ENCODE measurements around the gene HEG1.
"Not testable (repeated sequence)": the region's sequence is repeated elsewhere in the genome, so short reads cannot be mapped to it uniquely, and the experiment has no call there.

The HEG1 gene, protein sequence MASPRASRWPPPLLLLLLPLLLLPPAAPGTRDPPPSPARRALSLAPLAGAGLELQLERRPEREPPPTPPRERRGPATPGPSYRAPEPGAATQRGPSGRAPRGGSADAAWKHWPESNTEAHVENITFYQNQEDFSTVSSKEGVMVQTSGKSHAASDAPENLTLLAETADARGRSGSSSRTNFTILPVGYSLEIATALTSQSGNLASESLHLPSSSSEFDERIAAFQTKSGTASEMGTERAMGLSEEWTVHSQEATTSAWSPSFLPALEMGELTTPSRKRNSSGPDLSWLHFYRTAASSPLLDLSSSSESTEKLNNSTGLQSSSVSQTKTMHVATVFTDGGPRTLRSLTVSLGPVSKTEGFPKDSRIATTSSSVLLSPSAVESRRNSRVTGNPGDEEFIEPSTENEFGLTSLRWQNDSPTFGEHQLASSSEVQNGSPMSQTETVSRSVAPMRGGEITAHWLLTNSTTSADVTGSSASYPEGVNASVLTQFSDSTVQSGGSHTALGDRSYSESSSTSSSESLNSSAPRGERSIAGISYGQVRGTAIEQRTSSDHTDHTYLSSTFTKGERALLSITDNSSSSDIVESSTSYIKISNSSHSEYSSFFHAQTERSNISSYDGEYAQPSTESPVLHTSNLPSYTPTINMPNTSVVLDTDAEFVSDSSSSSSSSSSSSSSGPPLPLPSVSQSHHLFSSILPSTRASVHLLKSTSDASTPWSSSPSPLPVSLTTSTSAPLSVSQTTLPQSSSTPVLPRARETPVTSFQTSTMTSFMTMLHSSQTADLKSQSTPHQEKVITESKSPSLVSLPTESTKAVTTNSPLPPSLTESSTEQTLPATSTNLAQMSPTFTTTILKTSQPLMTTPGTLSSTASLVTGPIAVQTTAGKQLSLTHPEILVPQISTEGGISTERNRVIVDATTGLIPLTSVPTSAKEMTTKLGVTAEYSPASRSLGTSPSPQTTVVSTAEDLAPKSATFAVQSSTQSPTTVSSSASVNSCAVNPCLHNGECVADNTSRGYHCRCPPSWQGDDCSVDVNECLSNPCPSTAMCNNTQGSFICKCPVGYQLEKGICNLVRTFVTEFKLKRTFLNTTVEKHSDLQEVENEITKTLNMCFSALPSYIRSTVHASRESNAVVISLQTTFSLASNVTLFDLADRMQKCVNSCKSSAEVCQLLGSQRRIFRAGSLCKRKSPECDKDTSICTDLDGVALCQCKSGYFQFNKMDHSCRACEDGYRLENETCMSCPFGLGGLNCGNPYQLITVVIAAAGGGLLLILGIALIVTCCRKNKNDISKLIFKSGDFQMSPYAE (N-terminal part only)

GRCh38 chr3:125055913-125056745 is at the start of gene HEG1:
TSS of gene HEG1 (minus strand) at chr3:125055997. CDS start at chr3:125055890, 107 bp downstream.
- no peak for DNase-seq

DNA sequence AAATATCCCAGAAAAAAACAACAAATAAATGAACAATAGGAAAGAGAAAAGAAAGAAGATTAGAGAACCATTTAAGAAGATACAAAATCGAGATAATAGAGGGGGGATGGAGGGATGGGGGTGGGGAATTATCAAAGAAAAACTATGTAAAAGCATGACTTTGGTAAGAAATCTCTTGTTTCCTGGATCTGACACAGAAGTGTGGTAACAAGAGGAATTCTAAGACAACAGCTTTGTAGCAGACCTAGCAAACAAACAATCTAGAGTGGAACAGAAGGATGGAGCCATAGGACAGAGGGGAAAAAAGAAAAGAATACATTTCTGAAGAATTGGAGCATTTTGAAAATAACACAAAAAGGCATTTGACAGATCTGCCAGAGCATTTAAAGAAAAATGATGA is 49.3 kb upstream of the HEG1 start:
- DNase-seq: no peak

GRCh38 chr3:125104639-125105038 is 48.8 kb upstream of the HEG1 start:
- DNase-seq: no peak

DNA sequence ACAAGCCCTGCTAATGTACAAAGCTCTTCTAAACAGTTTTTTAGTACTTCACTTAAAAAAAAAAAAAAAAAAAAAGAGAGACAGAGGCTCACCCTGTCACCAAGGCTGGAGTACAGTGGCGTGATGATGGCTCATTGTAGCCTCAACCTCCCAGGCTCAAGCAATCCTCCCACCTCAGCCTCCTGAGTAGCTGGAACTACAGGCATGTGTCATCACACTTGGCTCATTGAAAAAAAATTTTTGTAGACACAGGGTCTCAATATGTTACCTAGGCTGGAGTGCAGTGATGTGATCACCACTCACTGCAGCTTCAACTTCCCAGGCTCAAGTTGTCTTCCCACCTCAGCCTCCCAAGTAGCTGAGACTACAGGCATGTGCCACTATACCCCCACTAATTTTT is 47.6 kb upstream of the HEG1 start:
- DNase-seq: no peak

DNA sequence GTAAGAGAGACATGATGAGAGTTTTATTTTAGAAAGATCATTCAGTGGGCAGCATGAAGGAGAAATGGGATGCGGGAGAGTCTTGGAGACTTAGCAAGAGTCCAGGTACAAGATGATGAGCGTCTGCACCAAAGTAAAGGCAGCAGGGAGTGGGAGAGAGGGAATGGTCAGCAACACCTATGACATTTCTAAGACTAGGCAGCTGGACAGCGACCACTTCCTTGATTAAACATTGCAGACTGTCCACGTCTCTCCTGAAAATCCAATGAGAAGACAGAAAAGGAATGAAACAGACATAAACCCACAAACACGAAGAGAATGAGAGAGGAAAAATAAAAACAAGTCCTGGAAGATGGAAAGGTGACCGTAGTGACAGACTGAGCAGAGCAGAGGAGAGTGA is 46.7 kb upstream of the HEG1 start:
- DNase-seq: no peak

GRCh38 chr3:125098611-125099291 is 43.0 kb upstream of the HEG1 start:
- DNase-seq: no peak

DNA sequence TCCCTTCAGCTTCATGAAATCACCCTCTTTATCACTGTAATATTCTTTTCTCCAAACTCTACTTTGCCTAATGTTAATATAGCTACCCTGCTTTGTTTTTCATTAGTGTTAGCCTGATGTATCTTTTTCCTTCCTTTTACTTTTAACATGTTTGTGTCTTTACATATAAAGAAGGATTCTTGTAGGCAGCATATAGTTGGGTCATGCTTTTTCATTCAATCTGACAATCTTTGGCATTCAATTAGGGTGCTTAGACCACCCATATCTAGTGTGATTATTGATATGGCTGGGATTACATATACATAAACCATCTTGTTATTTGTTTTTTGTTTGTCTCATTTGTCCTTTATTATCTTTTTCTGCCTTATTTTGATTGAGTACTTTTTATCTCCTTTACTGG is 34.9 kb upstream of the HEG1 start:
- no peak for DNase-seq

DNA sequence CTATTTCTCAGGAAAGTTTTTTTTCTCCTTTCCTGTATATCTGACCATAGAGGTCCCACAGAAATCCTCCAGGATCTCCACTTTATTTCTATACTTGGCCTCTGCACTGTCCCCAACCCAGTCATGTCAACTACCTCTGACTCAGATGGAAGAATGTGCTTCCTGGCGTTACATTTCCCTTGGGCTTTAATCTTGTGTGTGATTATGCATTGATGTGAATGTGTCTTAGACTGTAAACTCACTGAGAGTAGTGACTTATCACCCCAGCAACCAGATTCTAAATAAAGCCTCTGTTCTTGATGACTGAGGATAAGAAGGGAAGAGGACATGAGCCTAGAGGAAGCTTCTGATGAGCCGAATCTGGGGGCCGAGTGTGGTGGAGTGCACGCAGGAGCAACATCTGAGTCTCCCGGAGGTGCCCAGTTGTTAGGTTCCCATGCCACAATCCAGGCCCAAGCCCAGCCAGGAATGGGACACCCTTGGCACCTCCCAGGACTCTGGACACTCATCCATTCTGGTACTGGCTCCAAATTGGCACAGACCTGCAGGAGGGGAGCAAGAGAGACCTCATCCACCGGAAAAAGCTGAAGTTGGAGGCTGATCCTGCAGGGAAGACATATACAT is 32.1 kb upstream of the HEG1 start:
- no peak for DNase-seq

DNA sequence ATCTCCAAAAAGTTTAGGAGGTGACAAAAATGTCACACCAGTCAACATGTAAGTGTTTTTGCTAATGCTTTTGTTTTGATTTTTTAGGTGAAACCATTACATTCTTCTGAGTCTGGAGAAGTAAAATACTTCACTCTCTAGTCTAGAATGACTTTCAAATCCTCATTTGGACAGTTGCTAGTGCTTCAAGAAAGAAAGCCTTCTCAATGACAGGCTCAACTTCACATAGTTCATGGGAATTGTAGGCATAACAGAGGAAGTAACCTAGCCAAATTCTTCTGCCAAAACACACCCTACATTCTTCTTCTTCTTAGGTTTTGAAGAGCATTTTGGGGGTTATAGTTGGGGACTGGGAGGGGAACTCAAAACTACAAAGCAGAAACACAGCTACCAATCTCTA is 29.4 kb upstream of the HEG1 start:
- DNase-seq: no peak

DNA sequence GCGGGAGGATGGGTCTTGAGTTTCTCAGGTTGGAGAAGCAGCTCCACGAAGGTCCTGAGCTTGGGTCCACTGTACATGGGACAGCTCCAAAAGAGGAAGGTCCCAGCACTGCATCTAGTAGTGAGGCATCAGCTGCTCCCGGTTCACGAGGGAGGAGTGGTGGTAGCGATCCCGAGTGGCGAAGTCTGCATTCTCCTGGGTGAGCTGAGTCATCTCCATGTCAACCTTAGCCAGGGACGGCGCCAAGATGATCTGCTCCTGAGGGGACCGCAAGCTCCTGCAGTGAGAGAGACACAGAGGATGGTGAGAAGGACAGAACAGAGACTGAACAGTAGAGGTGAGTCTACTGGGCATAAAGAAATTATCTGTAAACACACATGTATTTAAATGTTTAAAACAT is 28.0 kb upstream of the HEG1 start:
- DNase-seq: no peak

DNA sequence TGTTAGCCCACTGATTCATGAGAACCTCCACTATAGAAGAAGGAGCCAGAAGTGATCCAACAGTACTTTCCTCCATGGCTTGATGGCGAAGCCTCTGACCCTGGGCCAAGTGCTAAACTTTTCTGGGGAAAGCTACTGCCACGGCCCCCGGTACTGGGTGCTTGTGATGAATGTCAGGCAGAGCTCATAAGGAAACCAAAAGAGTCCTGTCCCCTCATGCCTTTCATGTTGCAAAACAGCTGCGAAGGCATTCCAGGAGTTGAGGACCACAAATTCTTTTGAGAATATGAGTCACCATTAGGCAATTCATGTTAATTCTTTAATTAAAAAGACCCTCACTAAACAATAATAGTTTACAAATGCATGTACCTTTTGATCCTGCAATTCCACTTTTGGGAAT is 26.5 kb upstream of the HEG1 start:
- DNase-seq: not testable (repeated sequence)

- no peak for DNase-seq
These were observed 24.3 kb upstream of the HEG1 start for GRCh38 chr3:125080077-125080476.

- DNase-seq: no peak
These were observed 23.9 kb upstream of the HEG1 start for GRCh38 chr3:125079675-125080045.

GRCh38 chr3:125078951-125079674 is 23.3 kb upstream of the HEG1 start:
- no peak for DNase-seq

GRCh38 chr3:125077864-125078263 is 22.1 kb upstream of the HEG1 start:
- DNase-seq: no peak

- no peak for DNase-seq
These were observed 20.7 kb upstream of the HEG1 start for GRCh38 chr3:125076464-125076863.

DNA sequence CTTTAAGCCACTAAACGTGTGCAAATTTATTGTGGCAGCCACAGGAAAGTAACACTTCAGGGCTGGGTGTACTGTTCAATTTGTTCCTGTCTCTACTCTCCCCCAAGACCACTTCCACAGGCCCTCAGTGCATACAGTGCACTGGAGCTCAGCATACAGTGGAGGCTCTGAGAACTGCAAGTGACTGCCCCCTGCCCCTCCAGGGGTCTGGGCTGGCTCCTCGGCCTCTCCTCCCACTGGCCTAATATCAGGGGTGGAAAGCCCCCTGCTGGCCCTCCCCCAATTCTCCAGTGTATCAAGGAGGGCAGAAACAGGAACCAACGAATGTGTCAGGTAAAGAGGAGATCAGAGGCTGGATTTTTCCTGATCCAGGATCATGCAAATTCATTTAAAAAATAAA is 19.9 kb upstream of the HEG1 start:
- DNase-seq: no peak

GRCh38 chr3:125073390-125073905 is 17.7 kb upstream of the HEG1 start:
- DNase-seq: no peak

- DNase-seq: no peak
These were observed 17.1 kb upstream of the HEG1 start for GRCh38 chr3:125072749-125073389.

DNA sequence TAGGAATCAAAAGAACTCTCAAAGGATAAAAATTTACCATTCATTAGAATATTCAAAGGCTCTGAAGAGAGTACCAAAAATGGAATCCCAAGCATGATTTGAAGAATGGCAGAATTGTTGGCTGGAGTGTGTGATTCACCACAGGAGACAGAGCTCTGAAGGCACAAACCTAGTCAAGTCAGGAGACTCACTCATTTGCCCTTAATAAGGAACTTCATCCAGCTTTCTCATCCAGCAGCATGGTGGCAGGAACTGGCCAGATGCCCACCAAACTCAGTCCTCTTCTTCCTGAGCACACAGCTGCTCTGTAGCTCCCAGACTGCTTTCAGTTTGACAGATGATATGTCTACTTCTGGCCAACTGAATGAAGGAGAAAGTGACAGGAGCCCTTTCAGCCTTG is 16.5 kb upstream of the HEG1 start:
- DNase-seq: no peak
